Thoracic aorta (tissue), 2 donors: ENCODE data around the gene LIME1. TPM values are rescaled to one million over a fixed set of nuclear protein-coding genes. Genes with fewer than 3 reads are reported as not detected.

ENCODE experiments used
- ATAC-seq: fragments of 150-250 bp; one replicate; pipeline ENCODE4 v1.8.0; 2017; ENCODE audit warnings: low read depth; ENCODE audit not compliant: insufficient number of reproducible peaks, low FRiP score
- DNase-seq: peaks from one replicate; pipeline ENCODE4 v3.0.0-alpha.2; 2020; ENCODE audit warnings: low spot score
- H3K27ac ChIP-seq, 2 donors: fragments of 200-600 bp; sonication (generic); 1 replicate in 1 of 2; 2 replicates in 1 of 2; pipeline ENCODE4 v1.5.1; 2016; ENCODE audit warnings: mild to moderate bottlenecking in 2 of 2, moderate library complexity in 2 of 2
- H3K27me3 ChIP-seq: fragments of 200-600 bp; sonication (generic); replicated peaks from 2 replicates; pipeline ENCODE4 v1.6.0; 2016; ENCODE audit warnings: mild to moderate bottlenecking; ENCODE audit not compliant: insufficient read depth
- H3K36me3 ChIP-seq: fragments of 200-600 bp; sonication (generic); one replicate; pipeline ENCODE4 v1.5.1; 2016
- H3K4me1 ChIP-seq, 2 donors: fragments of 200-600 bp; sonication (generic); 1 replicate in 1 of 2; 2 replicates in 1 of 2; pipeline versions ENCODE4 v1.5.1 to v1.6.0; 2016; ENCODE audit warnings: low read depth in 2 of 2, mild to moderate bottlenecking in 1 of 2; ENCODE audit not compliant: control insufficient read depth in 1 of 2
- H3K4me3 ChIP-seq: fragments of 200-600 bp; sonication (generic); 2 replicates; pipeline ENCODE4 v1.5.1; 2016; ENCODE audit warnings: mild to moderate bottlenecking
- H3K9me3 ChIP-seq: fragments of 200-600 bp; sonication (generic); 2 replicates; pipeline ENCODE4 v1.5.1; 2016
- CTCF ChIP-seq: fragments of 200-600 bp; sonication (generic); IDR thresholded peaks from one replicate; pipeline ENCODE4 v1.5.1; 2019; ENCODE audit warnings: antibody characterized with exemption
- total RNA-seq, 2 donors: library from RNA; depleted of rRNA; stranded (reverse); fragments of >200 nt; gene quantifications; one replicate each; pipeline versions ENCODE4 v1.1.0 to v1.2.3, GENCODE V29; 2016

LIME1 gene
- total RNA-seq, 2 donors from 2014 or later = 15.6 to 26.5 TPM

- no peaks in the 10 kb centered on the region for H3K36me3 ChIP-seq
- DNase-seq = no peak
- no peak overlapping the region for H3K4me3 ChIP-seq
- no peak overlapping the region for H3K27ac ChIP-seq
- H3K9me3 ChIP-seq = no peaks in the 10 kb centered on the region
- ATAC-seq = no peak
- no peaks in the 10 kb centered on the region for H3K27me3 ChIP-seq
- no peak for TF ChIP-seq CTCF
- no peaks in the 10 kb centered on the region for H3K4me1 ChIP-seq
These were observed 16.9 kb downstream of the LIME1 start for GRCh38 chr20:63753381-63753780.

GRCh38 chr20:63754008-63754407 lies 17.5 kb downstream of the LIME1 start:
- no peak overlapping the region for H3K4me3 ChIP-seq
- H3K9me3 ChIP-seq = no peaks in the 10 kb centered on the region
- H3K27ac ChIP-seq = no peak overlapping the region
- no peak for TF ChIP-seq CTCF
- no peaks in the 10 kb centered on the region for H3K27me3 ChIP-seq
- no peaks in the 10 kb centered on the region for H3K36me3 ChIP-seq
- no peaks in the 10 kb centered on the region for H3K4me1 ChIP-seq
- ATAC-seq (no peak), DNase-seq (no peak)

GRCh38 chr20:63755933-63756647 lies 19.6 kb downstream of the LIME1 start:
- TF ChIP-seq CTCF = no peak
- H3K36me3 ChIP-seq = no peaks in the 10 kb centered on the region
- ATAC-seq (no peak), DNase-seq (no peak)
- no peaks in the 10 kb centered on the region for H3K27me3 ChIP-seq
- no peaks in the 10 kb centered on the region for H3K4me1 ChIP-seq
- H3K9me3 ChIP-seq = no peaks in the 10 kb centered on the region
- no peak overlapping the region for H3K27ac ChIP-seq
- H3K4me3 ChIP-seq = no peak overlapping the region

- Histone ChIP-seq H3K27ac (no peak overlapping the region), H3K4me1 (no peaks in the 10 kb centered on the region), H3K27me3 (no peaks in the 10 kb centered on the region), H3K4me3 (no peak overlapping the region), H3K36me3 (no peaks in the 10 kb centered on the region), H3K9me3 (no peaks in the 10 kb centered on the region)
- DNase-seq (no peak), ATAC-seq (no peak)
- TF ChIP-seq CTCF = no peak
These were observed 20.2 kb downstream of the LIME1 start for GRCh38 chr20:63756648-63756991.

DNA sequence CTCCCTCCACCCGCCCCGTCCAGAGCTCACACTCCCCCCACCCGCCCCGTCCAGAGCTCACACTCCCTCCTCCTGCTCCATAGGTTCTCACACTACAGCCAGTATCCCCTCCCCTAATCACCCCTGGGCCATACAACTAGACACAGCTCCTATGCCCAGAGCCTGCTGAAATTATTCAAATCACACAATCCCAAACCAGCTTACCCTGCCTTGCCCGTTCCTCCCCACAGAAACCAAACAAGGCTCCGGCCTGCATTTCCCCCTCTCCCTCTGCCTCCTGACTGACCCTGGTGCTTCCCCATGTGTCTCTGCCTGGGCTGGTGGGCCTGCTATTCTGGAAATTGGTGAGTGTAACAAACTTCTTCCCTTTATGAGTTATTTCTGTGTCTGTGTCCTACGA lies 21.7 kb downstream of the LIME1 start:
- DNase-seq (no peak), ATAC-seq (no peak)
- Histone ChIP-seq H3K9me3 (no peaks in the 10 kb centered on the region), H3K36me3 (no peaks in the 10 kb centered on the region), H3K4me3 (no peak overlapping the region), H3K27ac (no peak overlapping the region), H3K4me1 (no peaks in the 10 kb centered on the region), H3K27me3 (no peaks in the 10 kb centered on the region)
- TF ChIP-seq CTCF = no peak
